BE2C (cell line): ENCODE data around the gene PDP2.

ENCODE experiments used
- DNase-seq: peaks from one replicate; pipeline ENCODE4 v3.0.0-alpha.2; 2020
- H3K27me3 ChIP-seq: fragments of 250-450 bp; sonication (Bioruptor Pico); 2 replicates; pipeline ENCODE4 v1.5.1; 2020; ENCODE audit warnings: mild to moderate bottlenecking
- H3K36me3 ChIP-seq: fragments of 250-450 bp; sonication (Bioruptor Pico); 2 replicates; pipeline ENCODE4 v1.5.1; 2020; ENCODE audit warnings: mild to moderate bottlenecking
- H3K4me1 ChIP-seq: fragments of 250-450 bp; sonication (Bioruptor Pico); 2 replicates; pipeline ENCODE4 v1.5.1; 2020
- H3K4me3 ChIP-seq: 2 replicates; pipeline ENCODE4 v1.5.1; 2011; ENCODE audit warnings: low read depth, low read length
- H3K9me3 ChIP-seq: fragments of 250-450 bp; sonication (Bioruptor Pico); 2 replicates; pipeline ENCODE4 v1.5.1; 2020
- TF ChIP-seq, protein P1 (sequence below): IDR thresholded peaks from 2 replicates; pipeline ENCODE4 v1.5.1; 2012; ENCODE audit warnings: mild to moderate bottlenecking, low read depth, low read length

PDP2 gene

DNA sequence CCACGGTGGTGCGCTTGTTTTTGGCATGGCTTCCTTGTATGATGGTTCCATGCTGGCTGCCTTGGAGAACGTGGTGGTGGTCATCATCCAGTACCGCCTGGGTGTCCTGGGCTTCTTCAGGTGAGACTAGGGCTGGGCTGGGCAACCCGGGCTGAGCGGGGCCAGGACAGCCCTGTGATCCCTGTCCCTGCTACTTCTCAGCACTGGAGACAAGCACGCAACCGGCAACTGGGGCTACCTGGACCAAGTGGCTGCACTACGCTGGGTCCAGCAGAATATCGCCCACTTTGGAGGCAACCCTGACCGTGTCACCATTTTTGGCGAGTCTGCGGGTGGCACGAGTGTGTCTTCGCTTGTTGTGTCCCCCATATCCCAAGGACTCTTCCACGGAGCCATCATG, 59.9 kb downstream of the PDP2 start:
- no peaks in the 10 kb centered on the region for H3K4me1 ChIP-seq
- H3K36me3 ChIP-seq, result peaks cover 30% of the 10 kb centered on the region
- no peak for DNase-seq
- no peaks in the 10 kb centered on the region for H3K9me3 ChIP-seq
- no peaks in the 10 kb centered on the region for H3K27me3 ChIP-seq
- no peak overlapping the region for H3K4me3 ChIP-seq
- TF ChIP-seq, protein P1, sequence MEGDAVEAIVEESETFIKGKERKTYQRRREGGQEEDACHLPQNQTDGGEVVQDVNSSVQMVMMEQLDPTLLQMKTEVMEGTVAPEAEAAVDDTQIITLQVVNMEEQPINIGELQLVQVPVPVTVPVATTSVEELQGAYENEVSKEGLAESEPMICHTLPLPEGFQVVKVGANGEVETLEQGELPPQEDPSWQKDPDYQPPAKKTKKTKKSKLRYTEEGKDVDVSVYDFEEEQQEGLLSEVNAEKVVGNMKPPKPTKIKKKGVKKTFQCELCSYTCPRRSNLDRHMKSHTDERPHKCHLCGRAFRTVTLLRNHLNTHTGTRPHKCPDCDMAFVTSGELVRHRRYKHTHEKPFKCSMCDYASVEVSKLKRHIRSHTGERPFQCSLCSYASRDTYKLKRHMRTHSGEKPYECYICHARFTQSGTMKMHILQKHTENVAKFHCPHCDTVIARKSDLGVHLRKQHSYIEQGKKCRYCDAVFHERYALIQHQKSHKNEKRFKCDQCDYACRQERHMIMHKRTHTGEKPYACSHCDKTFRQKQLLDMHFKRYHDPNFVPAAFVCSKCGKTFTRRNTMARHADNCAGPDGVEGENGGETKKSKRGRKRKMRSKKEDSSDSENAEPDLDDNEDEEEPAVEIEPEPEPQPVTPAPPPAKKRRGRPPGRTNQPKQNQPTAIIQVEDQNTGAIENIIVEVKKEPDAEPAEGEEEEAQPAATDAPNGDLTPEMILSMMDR, result no peak
